Medulla oblongata (tissue), 1 donor: ENCODE results near the gene HAUS7.
"Not testable (repeated sequence)": the region's sequence is repeated elsewhere in the genome, so short reads cannot be mapped to it uniquely, and the experiment has no call there.

Source experiments
- DNase-seq: peaks from one replicate; pipeline ENCODE4 v3.0.0-alpha.2; 2015; ENCODE audit errors: extremely low spot score

The HAUS7 gene

GRCh38 chrX:153409414-153410101, 60.8 kb downstream of the HAUS7 start:
- DNase-seq: no peak

GRCh38 chrX:153408871-153409351, 61.5 kb downstream of the HAUS7 start:
- no peak for DNase-seq

GRCh38 chrX:153408221-153408721, 62.1 kb downstream of the HAUS7 start:
- DNase-seq: no peak

- DNase-seq: no peak
Observed at GRCh38 chrX:153407736-153408135, 62.6 kb downstream of the HAUS7 start.

- no peak for DNase-seq
Observed at GRCh38 chrX:153406903-153407302, 63.5 kb downstream of the HAUS7 start.

GRCh38 chrX:153406011-153406410, 64.4 kb downstream of the HAUS7 start:
- DNase-seq: no peak

GRCh38 chrX:153405426-153405825, 65.0 kb downstream of the HAUS7 start:
- no peak for DNase-seq

- not testable (repeated sequence) for DNase-seq
Observed at GRCh38 chrX:153404333-153404732, 66.0 kb downstream of the HAUS7 start.

GRCh38 chrX:153401133-153401764, 69.1 kb downstream of the HAUS7 start, which contains the start of gene PNMA6E:
PNMA6E (minus strand) TSS chrX:153401350; CDS start chrX:153398849, 2,501 bp downstream.
- no peak for DNase-seq

GRCh38 chrX:153400146-153401132, 69.9 kb downstream of the HAUS7 start:
- DNase-seq: no peak

GRCh38 chrX:153398275-153398960, 72.0 kb downstream of the HAUS7 start:
- no peak for DNase-seq
